ENCODE results near the gene CD1E.

Gene CD1E

GRCh38 chr1:158374860-158375259 lies 21.2 kb downstream of the CD1E start (continued):
- TF ChIP-seq ZNF26 (tag by site-specific recombination; IDR thresholded peaks at IDR 0.05), result no peak
- no peak for TF ChIP-seq ZNF112 (tag by site-specific recombination; IDR thresholded peaks at IDR 0.05)
- no peak for TF ChIP-seq ZNF239 (tag by site-specific recombination; IDR thresholded peaks at IDR 0.05)
- no peak for TF ChIP-seq ZBTB49 (tag by site-specific recombination; IDR thresholded peaks at IDR 0.05; ENCODE audit: low read depth)

GRCh38 chr1:158390331-158390730 lies 36.6 kb downstream of the CD1E start:
- TF ChIP-seq ZSCAN23 (tag by site-specific recombination; IDR thresholded peaks at IDR 0.05) (no peak), ZNF548 (tag by site-specific recombination; IDR thresholded peaks at IDR 0.05) (no peak), ZNF48 (tag by site-specific recombination; IDR thresholded peaks at IDR 0.05) (no peak), HOXC10 (CRISPR knock-in tag; IDR thresholded peaks at IDR 0.05) (no peak), EGR2 (tag by site-specific recombination; IDR thresholded peaks at IDR 0.05; ENCODE audit: low read depth) (no peak), ZNF169 (tag by site-specific recombination; IDR thresholded peaks at IDR 0.05) (no peak), ZNF449 (tag by site-specific recombination; IDR thresholded peaks at IDR 0.05) (no peak), GLIS1 (tag by site-specific recombination; IDR thresholded peaks at IDR 0.05) (no peak), ZSCAN30 (tag by site-specific recombination; IDR thresholded peaks at IDR 0.05) (no peak), YY2 (tag by site-specific recombination; IDR thresholded peaks at IDR 0.05) (no peak), ZNF354C (tag by site-specific recombination; IDR thresholded peaks at IDR 0.05; ENCODE audit: borderline replicate concordance, low read depth) (no peak), ZNF747 (tag by site-specific recombination; IDR thresholded peaks at IDR 0.05) (no peak), PRDM10 (tag by site-specific recombination; IDR thresholded peaks at IDR 0.05) (no peak), ATF2 (tag by site-specific recombination; IDR thresholded peaks at IDR 0.05; ENCODE audit: low read depth) (no peak), ZNF768 (tag by site-specific recombination; IDR thresholded peaks at IDR 0.05) (no peak)
- Histone ChIP-seq H3K9me3 (ENCODE audit: control insufficient read depth, insufficient read depth, low read depth, low read length) (no peaks in the 10 kb centered on the region), H3K27ac (ENCODE audit: extremely low read depth, low read depth, low read length) (no peak overlapping the region), H3K36me3 (ENCODE audit: control insufficient read depth in 2 of 2, insufficient read depth in 1 of 2, low read length in 2 of 2) (no peaks in the 10 kb centered on the region), H3K4me3 (ENCODE audit: low read depth, low read length) (no peak overlapping the region), H3K4me1 (ENCODE audit: control insufficient read depth, insufficient read depth, low read length) (no peaks in the 10 kb centered on the region)
- CTCF ChIA-PET, result interaction anchor here (0.6 kb wide), 2 partner anchors 143 to 317 kb away, joined by 3 read pairs; no protein-coding TSS in a partner anchor
- POLR2A ChIA-PET, result no interaction called here
